Measurements from ENCODE around the gene HPGD.

HPGD gene

GRCh38 chr4:174474457-174475075 lies 47.7 kb downstream of the HPGD start:
- no peak for DNase-seq (ENCODE audit: low read depth)

- no peak for DNase-seq (ENCODE audit: low read depth)
Measured at GRCh38 chr4:174467107-174467506, 55.2 kb downstream of the HPGD start.

- no peak for DNase-seq (ENCODE audit: low read depth)
Measured at GRCh38 chr4:174464949-174465348, 57.3 kb downstream of the HPGD start.

- no peak for DNase-seq (ENCODE audit: low read depth)
Measured at GRCh38 chr4:174461466-174462106, 60.7 kb downstream of the HPGD start.

- DNase-seq (ENCODE audit: low read depth): no peak
Measured at GRCh38 chr4:174460684-174461083, 61.6 kb downstream of the HPGD start.

- DNase-seq (ENCODE audit: low read depth): no peak
Measured at GRCh38 chr4:174457468-174457867, 64.8 kb downstream of the HPGD start.

- DNase-seq (ENCODE audit: low read depth): no peak
Measured at GRCh38 chr4:174454815-174455473, 67.3 kb downstream of the HPGD start.

- no peak for DNase-seq (ENCODE audit: low read depth)
Measured at GRCh38 chr4:174451718-174452296, 70.5 kb downstream of the HPGD start.

- no peak for DNase-seq (ENCODE audit: low read depth)
Measured at GRCh38 chr4:174450786-174451125, 71.5 kb downstream of the HPGD start.

GRCh38 chr4:174449944-174450785 lies 72.1 kb downstream of the HPGD start:
- DNase-seq (ENCODE audit: low read depth): no peak

- no peak for DNase-seq (ENCODE audit: low read depth)
Measured at GRCh38 chr4:174449152-174449551, 73.1 kb downstream of the HPGD start.

- no peak for DNase-seq (ENCODE audit: low read depth)
Measured at GRCh38 chr4:174444390-174444789, 77.9 kb downstream of the HPGD start.

Measured in stimulated activated CD8-positive, alpha-beta memory T cell treated with anti-CD3 and anti-CD28 coated beads, Interleukin-15, amount 100 ng/mL, for 1 hour (primary cell).